Measurements from ENCODE around the gene MCF2L2.

MCF2L2 gene

GRCh38 chr3:183312433-183312832 is 116.0 kb downstream of the MCF2L2 start:
- H3K27me3 ChIP-seq (ENCODE audit: insufficient read depth, low read length), result no peaks in the 10 kb centered on the region
- H3K4me1 ChIP-seq (ENCODE audit: control insufficient read depth, insufficient read depth, low read length, unreplicated experiment), result peaks cover 5% of the 10 kb centered on the region
- no peak overlapping the region for H3K4me3 ChIP-seq (ENCODE audit: low read depth, low read length)
- no peaks in the 10 kb centered on the region for H3K36me3 ChIP-seq (ENCODE audit: insufficient read depth, low read length)
- no peak overlapping the region for H3K27ac ChIP-seq (ENCODE audit: low read depth, low read length)
- no peaks in the 10 kb centered on the region for H3K79me2 ChIP-seq (ENCODE audit: control insufficient read depth, insufficient read depth, low read length, unreplicated experiment)
- no peak overlapping the region for H2AFZ ChIP-seq (ENCODE audit: low read length, unreplicated experiment)

GRCh38 chr3:183310936-183311335 is 117.5 kb downstream of the MCF2L2 start:
- no peak overlapping the region for H2AFZ ChIP-seq (ENCODE audit: low read length, unreplicated experiment)
- H3K79me2 ChIP-seq (ENCODE audit: control insufficient read depth, insufficient read depth, low read length, unreplicated experiment), result no peaks in the 10 kb centered on the region
- H3K27me3 ChIP-seq (ENCODE audit: insufficient read depth, low read length), result no peaks in the 10 kb centered on the region
- peaks cover 11% of the 10 kb centered on the region for H3K4me1 ChIP-seq (ENCODE audit: control insufficient read depth, insufficient read depth, low read length, unreplicated experiment)
- H3K4me3 ChIP-seq (ENCODE audit: low read depth, low read length), result no peak overlapping the region
- no peaks in the 10 kb centered on the region for H3K36me3 ChIP-seq (ENCODE audit: insufficient read depth, low read length)
- no peak overlapping the region for H3K27ac ChIP-seq (ENCODE audit: low read depth, low read length)

- peaks cover 7% of the 10 kb centered on the region for H3K4me1 ChIP-seq (ENCODE audit: control insufficient read depth, insufficient read depth, low read length, unreplicated experiment)
- H3K27me3 ChIP-seq (ENCODE audit: insufficient read depth, low read length), result no peaks in the 10 kb centered on the region
- no peaks in the 10 kb centered on the region for H3K79me2 ChIP-seq (ENCODE audit: control insufficient read depth, insufficient read depth, low read length, unreplicated experiment)
- no peak overlapping the region for H2AFZ ChIP-seq (ENCODE audit: low read length, unreplicated experiment)
- H3K36me3 ChIP-seq (ENCODE audit: insufficient read depth, low read length), result no peaks in the 10 kb centered on the region
- H3K27ac ChIP-seq (ENCODE audit: low read depth, low read length), result no peak overlapping the region
- no peak overlapping the region for H3K4me3 ChIP-seq (ENCODE audit: low read depth, low read length)
These were observed 119.1 kb downstream of the MCF2L2 start for GRCh38 chr3:183309276-183309675.

GRCh38 chr3:183308751-183309150 is 119.7 kb downstream of the MCF2L2 start:
- no peak overlapping the region for H3K4me3 ChIP-seq (ENCODE audit: low read depth, low read length)
- no peak overlapping the region for H2AFZ ChIP-seq (ENCODE audit: low read length, unreplicated experiment)
- no peaks in the 10 kb centered on the region for H3K27me3 ChIP-seq (ENCODE audit: insufficient read depth, low read length)
- H3K36me3 ChIP-seq (ENCODE audit: insufficient read depth, low read length), result no peaks in the 10 kb centered on the region
- H3K79me2 ChIP-seq (ENCODE audit: control insufficient read depth, insufficient read depth, low read length, unreplicated experiment), result no peaks in the 10 kb centered on the region
- H3K27ac ChIP-seq (ENCODE audit: low read depth, low read length), result no peak overlapping the region
- H3K4me1 ChIP-seq (ENCODE audit: control insufficient read depth, insufficient read depth, low read length, unreplicated experiment), result peaks cover 7% of the 10 kb centered on the region

- Histone ChIP-seq H3K4me3 (ENCODE audit: low read depth, low read length) (no peak overlapping the region), H3K27ac (ENCODE audit: low read depth, low read length) (no peak overlapping the region), H2AFZ (ENCODE audit: low read length, unreplicated experiment) (no peak overlapping the region), H3K36me3 (ENCODE audit: insufficient read depth, low read length) (no peaks in the 10 kb centered on the region), H3K4me1 (ENCODE audit: control insufficient read depth, insufficient read depth, low read length, unreplicated experiment) (peaks cover 7% of the 10 kb centered on the region), H3K79me2 (ENCODE audit: control insufficient read depth, insufficient read depth, low read length, unreplicated experiment) (no peaks in the 10 kb centered on the region), H3K27me3 (ENCODE audit: insufficient read depth, low read length) (no peaks in the 10 kb centered on the region)
These were observed 120.7 kb downstream of the MCF2L2 start for GRCh38 chr3:183307749-183308148.

GRCh38 chr3:183306798-183307671 is 121.4 kb downstream of the MCF2L2 start:
- Histone ChIP-seq H3K36me3 (ENCODE audit: insufficient read depth, low read length) (no peaks in the 10 kb centered on the region), H3K4me3 (ENCODE audit: low read depth, low read length) (no peak overlapping the region), H3K79me2 (ENCODE audit: control insufficient read depth, insufficient read depth, low read length, unreplicated experiment) (no peaks in the 10 kb centered on the region), H3K27ac (ENCODE audit: low read depth, low read length) (no peak overlapping the region), H3K4me1 (ENCODE audit: control insufficient read depth, insufficient read depth, low read length, unreplicated experiment) (peaks cover 10% of the 10 kb centered on the region), H2AFZ (ENCODE audit: low read length, unreplicated experiment) (no peak overlapping the region), H3K27me3 (ENCODE audit: insufficient read depth, low read length) (no peaks in the 10 kb centered on the region)

GRCh38 chr3:183303690-183304089 is 124.7 kb downstream of the MCF2L2 start:
- Histone ChIP-seq H3K4me3 (ENCODE audit: low read depth, low read length) (no peak overlapping the region), H3K79me2 (ENCODE audit: control insufficient read depth, insufficient read depth, low read length, unreplicated experiment) (no peaks in the 10 kb centered on the region), H3K27ac (ENCODE audit: low read depth, low read length) (no peak overlapping the region), H2AFZ (ENCODE audit: low read length, unreplicated experiment) (no peak overlapping the region), H3K27me3 (ENCODE audit: insufficient read depth, low read length) (no peaks in the 10 kb centered on the region), H3K36me3 (ENCODE audit: insufficient read depth, low read length) (no peaks in the 10 kb centered on the region), H3K4me1 (ENCODE audit: control insufficient read depth, insufficient read depth, low read length, unreplicated experiment) (peaks cover 21% of the 10 kb centered on the region)

GRCh38 chr3:183301937-183302580 is 126.4 kb downstream of the MCF2L2 start:
- Histone ChIP-seq H3K4me3 (ENCODE audit: low read depth, low read length) (no peak overlapping the region), H2AFZ (ENCODE audit: low read length, unreplicated experiment) (no peak overlapping the region), H3K36me3 (ENCODE audit: insufficient read depth, low read length) (peaks cover under 1% of the 10 kb centered on the region; the same call in 1 of the 2 replicates), H3K4me1 (ENCODE audit: control insufficient read depth, insufficient read depth, low read length, unreplicated experiment) (peaks cover 32% of the 10 kb centered on the region), H3K27me3 (ENCODE audit: insufficient read depth, low read length) (no peaks in the 10 kb centered on the region), H3K79me2 (ENCODE audit: control insufficient read depth, insufficient read depth, low read length, unreplicated experiment) (no peaks in the 10 kb centered on the region), H3K27ac (ENCODE audit: low read depth, low read length) (no peak overlapping the region)

- no peak overlapping the region for H2AFZ ChIP-seq (ENCODE audit: low read length, unreplicated experiment)
- peaks cover 11% of the 10 kb centered on the region; the same call in 1 of the 2 replicates for H3K36me3 ChIP-seq (ENCODE audit: insufficient read depth, low read length)
- H3K27me3 ChIP-seq (ENCODE audit: insufficient read depth, low read length), result no peaks in the 10 kb centered on the region
- peaks cover 30% of the 10 kb centered on the region for H3K4me1 ChIP-seq (ENCODE audit: control insufficient read depth, insufficient read depth, low read length, unreplicated experiment)
- no peak overlapping the region for H3K4me3 ChIP-seq (ENCODE audit: low read depth, low read length)
- H3K79me2 ChIP-seq (ENCODE audit: control insufficient read depth, insufficient read depth, low read length, unreplicated experiment), result no peaks in the 10 kb centered on the region
- no peak overlapping the region for H3K27ac ChIP-seq (ENCODE audit: low read depth, low read length)
These were observed 127.3 kb downstream of the MCF2L2 start for GRCh38 chr3:183300996-183301562.

- Histone ChIP-seq H3K79me2 (ENCODE audit: control insufficient read depth, insufficient read depth, low read length, unreplicated experiment) (no peaks in the 10 kb centered on the region), H2AFZ (ENCODE audit: low read length, unreplicated experiment) (no peak overlapping the region), H3K4me3 (ENCODE audit: low read depth, low read length) (no peak overlapping the region), H3K27me3 (ENCODE audit: insufficient read depth, low read length) (no peaks in the 10 kb centered on the region), H3K27ac (ENCODE audit: low read depth, low read length) (no peak overlapping the region), H3K36me3 (ENCODE audit: insufficient read depth, low read length) (peaks cover 12% of the 10 kb centered on the region; the same call in 1 of the 2 replicates), H3K4me1 (ENCODE audit: control insufficient read depth, insufficient read depth, low read length, unreplicated experiment) (peaks cover 41% of the 10 kb centered on the region)
These were observed 128.4 kb downstream of the MCF2L2 start for GRCh38 chr3:183299976-183300375.

Data from ACC112 (cell line).